ENCODE measurements around the gene PIK3R2.

Gene PIK3R2

DNA sequence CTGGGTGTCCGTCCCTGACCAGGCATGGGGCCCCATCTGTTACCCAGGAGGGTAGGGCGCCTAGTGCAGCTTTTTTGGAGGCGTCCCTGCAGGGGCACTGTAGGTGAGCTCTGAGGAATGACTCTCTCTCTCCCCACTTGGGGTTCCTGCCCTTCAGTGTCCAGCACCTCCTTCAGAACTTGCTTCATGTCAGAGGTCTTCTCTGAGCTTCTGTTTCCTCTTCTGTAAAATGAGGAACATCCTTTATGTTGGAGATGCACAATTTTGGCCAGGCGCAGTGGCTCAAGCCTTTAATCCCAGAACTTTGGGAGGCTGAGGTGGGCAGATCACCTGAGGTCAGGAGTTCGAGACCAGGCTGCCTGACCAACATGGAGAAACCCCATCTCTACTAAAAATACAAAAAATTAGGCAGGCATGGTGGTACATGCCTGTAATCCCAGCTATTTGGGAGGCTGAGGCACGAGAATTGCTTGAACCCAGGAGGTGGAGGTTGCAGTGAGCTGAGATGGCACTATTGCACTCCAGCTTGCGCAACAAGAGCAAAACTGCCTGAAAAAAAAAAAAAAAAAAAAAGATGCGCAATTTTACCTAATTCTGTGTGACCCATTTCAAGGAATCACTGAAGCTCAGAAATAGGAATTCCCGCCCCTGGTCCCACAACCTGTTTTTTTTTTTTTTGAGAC is 15.2 kb upstream of the PIK3R2 start:
- ChIA-PET POLR2A (interaction anchor here (0.6 to 1.5 kb wide), 2 partner anchors 14 to 627 kb away, joined by 3 to 4 read pairs; partner anchors contain the start of gene PIK3R2), CTCF (interaction anchor here (1.4 to 1.5 kb wide), 2 partner anchors 25 to 54 kb away, joined by 4 to 6 read pairs; no protein-coding TSS in a partner anchor)
- TF ChIP-seq, protein P1, sequence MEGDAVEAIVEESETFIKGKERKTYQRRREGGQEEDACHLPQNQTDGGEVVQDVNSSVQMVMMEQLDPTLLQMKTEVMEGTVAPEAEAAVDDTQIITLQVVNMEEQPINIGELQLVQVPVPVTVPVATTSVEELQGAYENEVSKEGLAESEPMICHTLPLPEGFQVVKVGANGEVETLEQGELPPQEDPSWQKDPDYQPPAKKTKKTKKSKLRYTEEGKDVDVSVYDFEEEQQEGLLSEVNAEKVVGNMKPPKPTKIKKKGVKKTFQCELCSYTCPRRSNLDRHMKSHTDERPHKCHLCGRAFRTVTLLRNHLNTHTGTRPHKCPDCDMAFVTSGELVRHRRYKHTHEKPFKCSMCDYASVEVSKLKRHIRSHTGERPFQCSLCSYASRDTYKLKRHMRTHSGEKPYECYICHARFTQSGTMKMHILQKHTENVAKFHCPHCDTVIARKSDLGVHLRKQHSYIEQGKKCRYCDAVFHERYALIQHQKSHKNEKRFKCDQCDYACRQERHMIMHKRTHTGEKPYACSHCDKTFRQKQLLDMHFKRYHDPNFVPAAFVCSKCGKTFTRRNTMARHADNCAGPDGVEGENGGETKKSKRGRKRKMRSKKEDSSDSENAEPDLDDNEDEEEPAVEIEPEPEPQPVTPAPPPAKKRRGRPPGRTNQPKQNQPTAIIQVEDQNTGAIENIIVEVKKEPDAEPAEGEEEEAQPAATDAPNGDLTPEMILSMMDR (IDR thresholded peaks at IDR 0.05; ENCODE audit: insufficient read depth, low read length, missing control alignments): no peak
- DNase-seq (ENCODE audit: low read depth, low spot score): no peak
- H3K4me3 ChIP-seq (ENCODE audit: low read depth, low read length): no peak overlapping the region

DNA sequence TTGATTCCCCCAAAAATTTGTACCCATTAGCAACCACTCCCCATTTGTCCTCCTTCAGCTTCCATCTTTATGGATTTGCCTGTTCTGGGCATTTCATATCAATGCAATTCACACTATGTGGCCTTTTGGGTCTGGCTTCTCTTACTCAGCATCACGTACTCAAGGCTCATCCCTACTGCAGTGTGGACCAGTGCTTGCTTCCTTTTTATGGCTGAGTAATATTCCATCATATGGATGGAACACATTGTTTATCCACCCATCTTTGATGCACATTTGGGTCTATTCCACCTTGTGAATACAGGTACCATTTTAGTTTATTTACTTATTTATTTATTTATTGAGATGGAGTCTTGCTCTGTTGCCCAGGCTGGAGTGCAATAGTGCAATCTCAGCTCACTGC is 12.5 kb upstream of the PIK3R2 start:
- H3K4me3 ChIP-seq (ENCODE audit: low read depth, low read length): no peak overlapping the region
- TF ChIP-seq, protein P1 (IDR thresholded peaks at IDR 0.05; ENCODE audit: insufficient read depth, low read length, missing control alignments): no peak
- ChIA-PET CTCF (interaction anchor here (0.6 to 3.6 kb wide), 4 partner anchors 11 to 202 kb away, joined by 3 to 19 read pairs (median 6); partner anchors contain the start of gene PIK3R2), POLR2A (no interaction called here)
- no peak for DNase-seq (ENCODE audit: low read depth, low spot score)

DNA sequence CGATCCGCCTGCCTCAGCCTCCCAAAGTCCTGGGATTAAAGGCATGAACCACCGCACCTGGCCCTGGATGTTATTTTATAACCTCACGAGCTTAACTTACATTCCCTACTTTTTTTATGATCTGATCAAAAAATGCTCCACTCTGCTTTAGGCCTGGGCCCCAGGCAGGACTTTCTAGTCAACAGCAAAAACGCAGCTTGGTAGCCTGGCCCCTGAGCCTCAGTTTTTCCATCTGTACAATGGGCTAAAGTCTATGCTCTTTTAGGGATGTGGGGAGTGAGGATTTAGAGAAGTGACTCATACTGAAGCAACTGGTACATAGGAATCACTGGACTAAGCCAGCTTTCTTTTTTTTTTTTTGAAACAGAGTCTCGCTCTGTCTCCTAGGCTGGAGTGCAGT is 11.9 kb upstream of the PIK3R2 start:
- TF ChIP-seq, protein P1 (IDR thresholded peaks at IDR 0.05; ENCODE audit: insufficient read depth, low read length, missing control alignments): no peak
- CTCF ChIA-PET: interaction anchor here (0.6 to 3.6 kb wide), 4 partner anchors 10 to 203 kb away, joined by 3 to 19 read pairs (median 6); partner anchors contain the start of gene PIK3R2
- POLR2A ChIA-PET: no interaction called here
- no peak for DNase-seq (ENCODE audit: low read depth, low spot score)
- no peak overlapping the region for H3K4me3 ChIP-seq (ENCODE audit: low read depth, low read length)

DNA sequence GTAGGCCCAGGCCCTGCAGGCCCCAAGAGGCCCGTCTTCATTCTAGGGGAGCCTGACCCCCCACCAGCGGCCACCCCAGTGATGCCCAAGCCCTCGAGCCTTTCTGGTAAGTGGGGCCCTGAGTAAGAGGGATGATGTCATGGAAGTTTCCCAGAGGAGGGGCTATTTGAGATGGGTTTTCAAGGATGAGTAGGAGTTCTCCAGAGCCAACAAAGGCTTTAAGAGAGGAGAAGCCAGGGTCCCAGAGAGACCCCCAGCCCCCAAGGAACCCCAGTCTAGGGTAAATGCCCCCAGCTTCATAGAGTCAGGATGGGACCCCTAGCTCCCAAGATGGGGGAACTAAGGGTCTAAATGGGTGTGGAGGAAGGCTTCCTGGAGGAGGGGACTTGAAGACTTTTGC is 9.1 kb upstream of the PIK3R2 start:
- ChIA-PET CTCF (interaction anchor here (3.6 kb wide), 1 partner anchor 7 kb away, joined by 19 read pairs; the partner anchor contains the start of gene PIK3R2), POLR2A (no interaction called here)
- DNase-seq (ENCODE audit: low read depth, low spot score): no peak

DNA sequence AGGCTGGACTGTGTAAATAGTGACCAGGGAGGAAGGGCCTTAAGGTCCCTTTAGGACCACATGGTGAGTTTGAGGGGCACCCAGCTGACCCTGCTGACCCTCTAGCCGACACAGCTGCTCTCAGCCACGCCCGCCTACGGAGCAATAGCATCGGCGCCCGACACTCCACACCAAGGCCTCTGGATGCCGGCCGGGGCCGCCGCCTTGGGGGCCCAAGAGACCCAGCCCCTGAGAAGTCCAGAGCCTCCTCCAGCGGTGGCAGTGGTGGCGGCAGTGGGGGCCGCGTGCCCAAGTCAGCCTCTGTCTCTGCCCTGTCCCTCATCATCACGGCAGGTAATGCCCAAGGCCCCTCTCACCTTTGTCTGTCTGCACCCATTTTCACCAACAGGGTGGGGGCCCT is 8.6 kb upstream of the PIK3R2 start:
- POLR2A ChIA-PET: no interaction called here
- TF ChIP-seq, protein P1 (IDR thresholded peaks at IDR 0.05; ENCODE audit: insufficient read depth, low read length, missing control alignments): no peak
- DNase-seq (ENCODE audit: low read depth, low spot score): no peak
- CTCF ChIA-PET: interaction anchor here (0.6 to 3.6 kb wide), 3 partner anchors 7 to 138 kb away, joined by 3 to 19 read pairs (median 3); partner anchors contain the start of gene PIK3R2
- H3K4me3 ChIP-seq (ENCODE audit: low read depth, low read length): no peak overlapping the region

More for the DNA sequence above, 9.1 kb upstream of the PIK3R2 start:
- no peak overlapping the region for H3K4me3 ChIP-seq (ENCODE audit: low read depth, low read length)
- TF ChIP-seq, protein P1 (IDR thresholded peaks at IDR 0.05; ENCODE audit: insufficient read depth, low read length, missing control alignments): no peak

DNA sequence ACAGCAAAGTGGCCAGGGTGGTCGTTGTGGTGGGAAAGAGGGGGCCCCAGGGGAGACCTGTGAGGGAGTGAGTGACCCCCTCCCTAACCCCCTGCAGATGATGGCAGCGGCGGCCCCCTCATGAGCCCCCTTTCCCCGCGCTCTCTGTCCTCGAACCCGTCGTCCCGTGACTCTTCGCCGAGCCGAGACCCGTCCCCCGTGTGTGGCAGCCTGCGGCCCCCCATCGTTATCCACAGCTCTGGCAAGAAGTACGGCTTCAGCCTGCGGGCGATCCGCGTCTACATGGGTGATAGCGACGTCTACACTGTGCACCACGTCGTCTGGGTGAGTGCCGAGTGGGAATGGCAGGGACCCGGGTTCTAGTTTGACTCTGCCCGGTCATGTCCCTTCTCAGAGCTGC is 8.1 kb upstream of the PIK3R2 start:
- ChIA-PET POLR2A (no interaction called here), CTCF (interaction anchor here (0.6 to 1.3 kb wide), 3 partner anchors 13 to 139 kb away, joined by 3 read pairs; no protein-coding TSS in a partner anchor)
- DNase-seq (ENCODE audit: low read depth, low spot score): no peak
- TF ChIP-seq, protein P1 (IDR thresholded peaks at IDR 0.05; ENCODE audit: insufficient read depth, low read length, missing control alignments): no peak
- no peak overlapping the region for H3K4me3 ChIP-seq (ENCODE audit: low read depth, low read length)

Measured in AG04449 (cell line).